RWPE2 (cell line): ENCODE results near the gene UTS2R.

Experiments
- ATAC-seq: fragments of 200-7000 bp; cut with Tn5 transposase; 3 replicates; pipeline ENCODE4 v1.9.1; 2021; ENCODE audit warnings: low read depth
- DNase-seq: peaks from one replicate; pipeline ENCODE4 v3.0.0-alpha.2; 2020; ENCODE audit warnings: low spot score
- H3K27ac ChIP-seq: fragments of 450-650 bp; 2 replicates; pipeline ENCODE4 v1.5.1; 2017; ENCODE audit warnings: mild to moderate bottlenecking; ENCODE audit not compliant: poor library complexity, severe bottlenecking
- H3K27me3 ChIP-seq: fragments of 250-450 bp; sonication (Bioruptor Pico); 2 replicates; pipeline ENCODE4 v1.5.1; 2021; ENCODE audit warnings: mild to moderate bottlenecking, moderate library complexity; ENCODE audit not compliant: insufficient read depth, poor library complexity, severe bottlenecking
- H3K36me3 ChIP-seq: fragments of 250-450 bp; sonication (Bioruptor Pico); 2 replicates; pipeline ENCODE4 v1.5.1; 2020; ENCODE audit warnings: low read depth, mild to moderate bottlenecking, moderate library complexity
- H3K4me1 ChIP-seq: fragments of 250-450 bp; sonication (Bioruptor Pico); 2 replicates; pipeline ENCODE4 v1.5.1; 2021; ENCODE audit warnings: mild to moderate bottlenecking, moderate library complexity; ENCODE audit not compliant: insufficient read depth, poor library complexity, severe bottlenecking
- H3K4me3 ChIP-seq: fragments of 250-450 bp; sonication (Bioruptor Pico); 2 replicates; pipeline ENCODE4 v1.5.1; 2021; ENCODE audit warnings: mild to moderate bottlenecking, moderate library complexity; ENCODE audit not compliant: severe bottlenecking
- H3K9me3 ChIP-seq: fragments of 250-450 bp; sonication (Bioruptor Pico); 2 replicates; pipeline ENCODE4 v1.5.1; 2021; ENCODE audit warnings: mild to moderate bottlenecking, moderate library complexity; ENCODE audit not compliant: severe bottlenecking
- TF ChIP-seq, protein P1 (sequence below): fragments of 450-650 bp; IDR thresholded peaks from one replicate; pipeline ENCODE4 v1.5.1; 2017; ENCODE audit warnings: mild to moderate bottlenecking, moderate library complexity; ENCODE audit not compliant: poor library complexity, severe bottlenecking

The UTS2R gene

GRCh38 chr17:82386881-82387704 is 15.5 kb downstream of the UTS2R start:
- Histone ChIP-seq H3K27me3 (no peaks in the 10 kb centered on the region), H3K4me3 (no peak overlapping the region), H3K36me3 (no peaks in the 10 kb centered on the region), H3K9me3 (no peaks in the 10 kb centered on the region), H3K27ac (no peak overlapping the region), H3K4me1 (peaks cover 10% of the 10 kb centered on the region)
- TF ChIP-seq, protein P1, sequence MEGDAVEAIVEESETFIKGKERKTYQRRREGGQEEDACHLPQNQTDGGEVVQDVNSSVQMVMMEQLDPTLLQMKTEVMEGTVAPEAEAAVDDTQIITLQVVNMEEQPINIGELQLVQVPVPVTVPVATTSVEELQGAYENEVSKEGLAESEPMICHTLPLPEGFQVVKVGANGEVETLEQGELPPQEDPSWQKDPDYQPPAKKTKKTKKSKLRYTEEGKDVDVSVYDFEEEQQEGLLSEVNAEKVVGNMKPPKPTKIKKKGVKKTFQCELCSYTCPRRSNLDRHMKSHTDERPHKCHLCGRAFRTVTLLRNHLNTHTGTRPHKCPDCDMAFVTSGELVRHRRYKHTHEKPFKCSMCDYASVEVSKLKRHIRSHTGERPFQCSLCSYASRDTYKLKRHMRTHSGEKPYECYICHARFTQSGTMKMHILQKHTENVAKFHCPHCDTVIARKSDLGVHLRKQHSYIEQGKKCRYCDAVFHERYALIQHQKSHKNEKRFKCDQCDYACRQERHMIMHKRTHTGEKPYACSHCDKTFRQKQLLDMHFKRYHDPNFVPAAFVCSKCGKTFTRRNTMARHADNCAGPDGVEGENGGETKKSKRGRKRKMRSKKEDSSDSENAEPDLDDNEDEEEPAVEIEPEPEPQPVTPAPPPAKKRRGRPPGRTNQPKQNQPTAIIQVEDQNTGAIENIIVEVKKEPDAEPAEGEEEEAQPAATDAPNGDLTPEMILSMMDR, result no peak
- DNase-seq (peak; percentile 57), ATAC-seq (no peak)

DNA sequence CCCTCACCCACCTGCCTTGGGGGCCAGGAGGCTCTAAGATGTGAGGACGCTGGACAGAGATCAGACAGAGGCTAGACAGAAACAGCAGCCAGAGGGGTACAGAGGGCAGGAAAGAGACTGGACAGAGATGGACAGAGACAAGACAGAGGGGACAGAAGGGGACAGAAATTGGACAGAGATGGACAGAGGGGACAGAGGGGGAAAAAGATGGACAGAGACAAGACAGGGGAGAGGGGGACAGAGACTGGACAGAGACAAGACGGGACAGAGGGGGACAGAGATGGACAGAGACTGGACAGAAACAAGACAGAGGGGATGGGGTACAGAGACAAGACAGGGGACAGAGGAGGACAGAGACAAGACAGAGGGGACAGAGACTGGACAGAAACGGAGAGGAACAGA is 16.1 kb downstream of the UTS2R start:
- H3K27ac ChIP-seq, result no peak overlapping the region
- H3K9me3 ChIP-seq, result no peaks in the 10 kb centered on the region
- H3K36me3 ChIP-seq, result no peaks in the 10 kb centered on the region
- peaks cover 10% of the 10 kb centered on the region for H3K4me1 ChIP-seq
- DNase-seq (peak; percentile 26), ATAC-seq (no peak)
- no peak overlapping the region for H3K4me3 ChIP-seq
- no peaks in the 10 kb centered on the region for H3K27me3 ChIP-seq
- TF ChIP-seq, protein P1, result no peak

DNA sequence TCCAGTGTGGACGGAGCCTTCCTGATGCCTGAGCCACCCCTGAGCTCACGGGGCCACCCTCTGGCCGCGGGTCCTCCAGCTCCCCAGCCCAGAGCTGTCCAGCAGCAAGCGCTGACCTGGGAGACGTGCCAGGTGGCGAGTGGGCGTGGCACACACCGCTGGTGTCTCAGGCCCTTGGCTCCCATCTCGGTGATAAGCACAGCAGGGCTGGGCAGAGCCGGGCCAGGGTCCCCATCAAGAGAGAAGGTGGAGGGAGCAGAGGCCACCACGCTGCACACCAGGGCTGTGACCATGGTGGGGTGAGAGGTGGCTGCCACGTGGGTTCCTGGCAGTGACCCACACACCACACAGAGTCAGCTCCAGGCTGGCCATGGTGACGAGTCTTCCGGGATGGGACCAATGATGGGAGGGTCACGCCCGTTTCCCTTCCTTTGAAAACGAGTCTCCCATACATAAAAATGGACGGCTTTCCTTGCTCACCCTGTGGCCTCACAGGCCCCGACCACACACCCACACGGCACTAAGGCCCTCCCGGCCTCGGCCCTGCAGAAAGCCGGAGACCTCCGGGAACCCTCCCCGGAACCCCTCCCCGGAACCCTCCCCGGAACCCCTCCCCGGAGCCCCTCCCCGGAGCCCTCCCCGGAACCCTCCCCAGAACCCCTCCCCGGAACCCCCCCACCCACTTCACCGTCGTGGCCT is 16.8 kb downstream of the UTS2R start:
- H3K27ac ChIP-seq, result no peak overlapping the region
- TF ChIP-seq, protein P1, result no peak
- peaks cover 10% of the 10 kb centered on the region for H3K4me1 ChIP-seq
- peak; percentile 73 for DNase-seq
- H3K9me3 ChIP-seq, result no peaks in the 10 kb centered on the region
- H3K4me3 ChIP-seq, result no peak overlapping the region
- no peak for ATAC-seq
- no peaks in the 10 kb centered on the region for H3K36me3 ChIP-seq
- H3K27me3 ChIP-seq, result no peaks in the 10 kb centered on the region

GRCh38 chr17:82388922-82389283 is 17.3 kb downstream of the UTS2R start:
- Histone ChIP-seq H3K36me3 (no peaks in the 10 kb centered on the region), H3K27ac (no peak overlapping the region), H3K4me1 (peaks cover 10% of the 10 kb centered on the region), H3K9me3 (no peaks in the 10 kb centered on the region), H3K27me3 (no peaks in the 10 kb centered on the region), H3K4me3 (no peak overlapping the region)
- DNase-seq (peak; percentile 65), ATAC-seq (no peak)
- TF ChIP-seq, protein P1, result no peak
